Sigmoid colon (tissue), 4 donors: ENCODE measurements around the gene FKBP7.

Source experiments
- CTCF ChIP-seq, 4 experiments: fragments of 450-650 bp in 3 of 4; fragments of 200-600 bp in 1 of 4; IDR thresholded peaks; one replicate each; pipeline ENCODE4 v1.5.1; 2016 to 2019; ENCODE audit warnings: antibody characterized with exemption in 4 of 4, mild to moderate bottlenecking in 3 of 4, moderate library complexity in 2 of 4
- EP300 ChIP-seq, 4 donors: sonication (generic); formaldehyde crosslinking; IDR thresholded peaks; one replicate each; pipeline ENCODE4 v1.6.1; 2017; ENCODE audit warnings: antibody characterized with exemption in 4 of 4
- POLR2A ChIP-seq, 2 donors: fragments of 450-650 bp; IDR thresholded peaks; one replicate each; pipeline ENCODE4 v1.6.1; 2016; ENCODE audit warnings: antibody characterized with exemption in 2 of 2, mild to moderate bottlenecking in 2 of 2, moderate library complexity in 2 of 2
- POLR2AphosphoS5 ChIP-seq, 4 donors: sonication (generic); formaldehyde crosslinking; IDR thresholded peaks; one replicate each; pipeline ENCODE4 v1.6.1; 2017; ENCODE audit warnings: antibody characterized with exemption in 4 of 4

DNA sequence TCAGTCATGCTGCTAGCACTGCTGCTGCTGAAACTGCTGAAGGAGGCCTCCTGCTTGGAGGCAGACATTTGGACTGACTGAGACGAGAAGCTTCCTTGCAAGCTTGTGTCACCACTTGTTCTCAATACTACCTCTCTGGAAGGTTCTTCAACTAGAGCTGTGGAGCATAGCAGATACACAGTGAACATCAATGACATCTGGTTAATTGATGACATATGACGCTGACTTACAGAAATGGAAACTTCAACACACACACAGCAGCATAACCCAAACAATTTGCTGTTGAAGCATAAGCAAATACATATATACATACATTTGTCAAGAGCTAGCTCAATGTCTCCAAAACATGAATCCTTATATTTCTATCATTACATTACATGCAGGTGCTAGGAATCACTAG is 49.2 kb upstream of the FKBP7 start:
- TF ChIP-seq POLR2AphosphoS5 (IDR thresholded peaks at IDR 0.05) (no peak), CTCF (IDR thresholded peaks at IDR 0.05) (no peak), POLR2A (IDR thresholded peaks at IDR 0.05) (no peak), EP300 (IDR thresholded peaks at IDR 0.05) (no peak)
